GM12875 (cell line): ENCODE results near the gene TMTC2.

ENCODE experiments used
- H3K4me3 ChIP-seq: one replicate; pipeline ENCODE4 v1.5.1; 2011; ENCODE audit warnings: low read depth, low read length, control low read depth
- CTCF ChIP-seq: IDR thresholded peaks from 2 replicates; pipeline ENCODE4 v1.5.1; 2011; ENCODE audit warnings: low read depth, mild to moderate bottlenecking, control low read depth, inconsistent platforms, low read length, moderate library complexity, borderline replicate concordance; ENCODE audit not compliant: insufficient read depth

The TMTC2 gene

DNA sequence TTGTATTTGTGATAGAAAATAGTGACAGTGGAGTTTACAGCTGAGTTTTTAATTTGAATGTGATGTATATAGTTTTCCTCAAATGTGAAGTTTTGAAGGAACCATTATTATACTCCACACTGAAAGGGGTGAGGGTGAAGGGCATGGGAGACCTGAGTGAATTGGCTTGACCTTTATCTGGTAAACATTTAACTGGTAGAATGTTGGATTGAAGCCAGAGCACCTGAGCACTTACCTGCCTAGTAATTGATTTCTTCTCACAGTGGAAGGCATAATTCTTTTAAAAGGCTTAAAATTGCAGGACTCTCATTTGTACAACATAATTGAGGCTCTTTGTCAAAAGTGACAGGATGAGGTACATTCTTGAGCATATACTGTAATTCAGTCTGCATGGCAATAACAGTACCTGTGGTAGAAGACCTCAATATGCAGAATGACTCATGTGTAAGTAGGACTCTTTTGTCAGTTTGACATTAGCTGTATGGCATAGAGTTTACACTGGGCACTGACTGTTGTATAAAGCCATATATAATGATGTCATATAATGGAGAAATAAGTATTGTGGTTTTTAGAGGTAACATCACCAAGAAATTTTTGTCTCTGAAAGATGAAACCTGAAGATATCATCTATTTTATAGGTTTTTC lies 309.6 kb downstream of the TMTC2 start:
- no peak overlapping the region for H3K4me3 ChIP-seq

DNA sequence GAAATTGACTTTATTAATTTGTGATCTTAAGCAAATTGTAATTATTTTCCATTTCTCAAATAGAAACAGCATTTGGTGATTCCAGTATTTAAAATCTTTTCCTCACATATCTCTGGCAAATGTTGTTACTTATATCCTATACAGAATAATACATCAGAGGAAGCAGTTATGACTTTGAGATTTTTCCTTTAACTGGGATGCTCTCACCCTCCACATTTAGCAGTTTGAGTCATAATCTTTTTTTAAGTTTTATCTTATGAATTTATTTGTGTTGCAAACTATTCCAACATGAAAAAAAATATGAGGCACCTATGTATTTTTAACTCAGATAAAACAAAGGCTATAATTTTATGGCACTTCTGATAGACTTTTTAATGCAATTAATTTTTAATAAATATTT lies 311.8 kb downstream of the TMTC2 start:
- H3K4me3 ChIP-seq: no peak overlapping the region
- TF ChIP-seq CTCF: no peak

More for the DNA sequence above, 309.6 kb downstream of the TMTC2 start:
- no peak for TF ChIP-seq CTCF

DNA sequence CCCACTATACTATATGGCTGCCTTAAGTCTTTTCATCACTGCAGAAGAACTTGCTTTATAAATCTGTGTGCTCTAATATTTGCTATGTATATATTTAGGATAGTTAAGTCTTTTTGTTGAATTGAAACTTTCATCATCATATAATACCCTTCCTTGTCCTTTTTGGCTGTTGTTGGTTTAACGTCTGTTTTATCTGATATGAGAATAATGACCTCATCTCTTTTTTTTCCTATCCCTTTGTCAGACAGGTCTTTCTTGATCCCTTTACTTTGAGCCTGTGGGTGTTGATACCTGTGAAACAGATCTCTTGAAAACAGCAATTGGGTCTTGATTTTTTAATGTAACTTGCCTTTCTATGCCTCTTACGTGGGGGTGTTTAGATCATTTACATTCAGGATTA lies 316.3 kb downstream of the TMTC2 start:
- no peak for TF ChIP-seq CTCF

GRCh38 chr12:83005534-83006197 lies 319.0 kb downstream of the TMTC2 start:
- TF ChIP-seq CTCF: no peak
- H3K4me3 ChIP-seq: no peak overlapping the region

More for the DNA sequence above, 316.3 kb downstream of the TMTC2 start:
- no peak overlapping the region for H3K4me3 ChIP-seq

DNA sequence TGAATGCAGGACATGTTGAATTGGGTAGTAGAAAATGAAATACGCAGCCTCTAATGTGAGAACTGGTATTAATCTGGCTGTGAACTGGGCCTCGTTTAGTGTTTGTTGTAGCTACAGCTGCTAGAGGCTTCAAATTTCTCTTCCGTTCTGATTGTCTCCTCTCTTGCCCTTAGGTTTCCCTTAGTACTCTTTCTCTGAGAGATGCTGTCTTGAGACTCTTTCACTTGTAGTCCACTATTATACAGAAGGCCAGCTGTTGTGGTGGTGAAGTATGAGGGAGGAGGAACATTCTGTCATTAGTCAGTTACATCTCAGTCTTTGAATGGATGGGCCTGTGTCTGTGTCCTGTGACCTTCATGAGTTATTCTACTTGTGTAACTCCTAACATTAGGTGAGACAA lies 322.0 kb downstream of the TMTC2 start:
- no peak for TF ChIP-seq CTCF
- H3K4me3 ChIP-seq: no peak overlapping the region

DNA sequence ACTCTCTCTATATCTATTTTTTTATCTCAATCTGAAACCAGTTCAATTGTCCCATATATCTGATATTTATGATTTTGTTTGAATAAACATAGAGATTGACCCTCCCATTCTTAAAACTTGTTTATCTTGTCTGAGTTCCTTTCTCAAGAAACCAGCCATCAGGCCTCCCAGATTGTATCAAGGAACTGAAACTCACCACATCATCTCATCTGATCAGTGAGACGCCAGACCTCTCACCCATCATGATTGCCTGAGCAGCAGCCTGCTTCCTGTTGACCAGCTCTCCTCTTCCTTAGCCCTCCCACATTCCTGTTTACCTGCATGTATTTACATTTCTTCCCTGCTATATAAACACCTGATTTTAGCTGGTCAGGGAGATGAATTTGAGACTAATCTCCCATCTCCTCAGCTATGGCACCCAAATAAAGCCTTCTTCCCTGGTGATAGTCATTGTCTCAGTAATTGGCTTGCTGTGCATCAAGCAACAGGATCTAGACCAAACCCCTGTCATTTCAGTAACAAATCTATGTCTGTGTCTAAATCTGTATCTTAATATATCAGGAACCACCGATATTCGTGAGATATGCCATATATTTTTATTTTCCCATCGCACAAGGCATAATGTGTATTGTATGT lies 323.6 kb downstream of the TMTC2 start:
- H3K4me3 ChIP-seq: no peak overlapping the region
- TF ChIP-seq CTCF: no peak
